Neural crest cell (in vitro differentiated cells): Measurements from ENCODE around the gene AIG1. TPM values are rescaled to one million over a fixed set of nuclear protein-coding genes. Genes with fewer than 3 reads are reported as not detected.
"Not testable (repeated sequence)": the region's sequence is repeated elsewhere in the genome, so short reads cannot be mapped to it uniquely, and the experiment has no call there.

Source experiments
- DNase-seq: peaks from one replicate; pipeline ENCODE4 v3.0.0; 2021; ENCODE audit warnings: low read depth, mixed read lengths, low spot score
- H3K27ac Mint-ChIP-seq: one replicate; pipeline ENCODE4 v1.8.0; 2021; ENCODE audit warnings: mild to moderate bottlenecking, mixed read lengths; ENCODE audit not compliant: unreplicated experiment
- H3K27me3 Mint-ChIP-seq: 2 replicates; pipeline ENCODE4 v1.8.0; 2021; ENCODE audit warnings: low read depth, mild to moderate bottlenecking, mixed read lengths
- H3K36me3 Mint-ChIP-seq: 2 replicates; pipeline ENCODE4 v1.8.0; 2021; ENCODE audit warnings: low read depth, mild to moderate bottlenecking, mixed read lengths
- H3K4me1 Mint-ChIP-seq: 2 replicates; pipeline ENCODE4 v1.8.0; 2021; ENCODE audit warnings: mixed read lengths
- H3K4me3 Mint-ChIP-seq: one replicate; pipeline ENCODE4 v1.8.0; 2021; ENCODE audit warnings: mild to moderate bottlenecking, mixed read lengths
- H3K9me3 Mint-ChIP-seq: 2 replicates; pipeline ENCODE4 v1.8.0; 2021; ENCODE audit warnings: mixed read lengths
- CTCF ChIP-seq: fragments of 200-600 bp; sonication (generic); conservative IDR thresholded peaks from 2 replicates; pipeline ENCODE4 v1.5.0; 2021; ENCODE audit warnings: antibody characterized with exemption, mild to moderate bottlenecking
- total RNA-seq: library from RNA; stranded (reverse); gene quantifications from 2 replicates; pipeline ENCODE4 v1.2.1, GENCODE V29; 2021

Gene AIG1
- total RNA-seq, 1 donor from 2014 or later: 22.9 TPM

GRCh38 chr6:143294265-143294860 lies 233.7 kb downstream of the AIG1 start:
- H3K36me3 Mint-ChIP-seq: peaks cover 5% of the 10 kb centered on the region
- H3K4me1 Mint-ChIP-seq: peaks cover 10% of the 10 kb centered on the region
- H3K9me3 Mint-ChIP-seq: peaks cover 4% of the 10 kb centered on the region
- H3K4me3 Mint-ChIP-seq: no peak overlapping the region
- TF ChIP-seq CTCF: no peak
- no peak for DNase-seq
- peaks cover 4% of the 10 kb centered on the region for H3K27me3 Mint-ChIP-seq
- H3K27ac Mint-ChIP-seq: no peak overlapping the region

- peaks cover 5% of the 10 kb centered on the region for H3K36me3 Mint-ChIP-seq
- H3K4me3 Mint-ChIP-seq: no peak overlapping the region
- no peak for DNase-seq
- no peak overlapping the region for H3K27ac Mint-ChIP-seq
- TF ChIP-seq CTCF: no peak
- peaks cover 4% of the 10 kb centered on the region for H3K27me3 Mint-ChIP-seq
- peaks cover 4% of the 10 kb centered on the region for H3K9me3 Mint-ChIP-seq
- H3K4me1 Mint-ChIP-seq: peaks cover 1% of the 10 kb centered on the region
These were observed 235.2 kb downstream of the AIG1 start for GRCh38 chr6:143295932-143296331.

GRCh38 chr6:143298071-143298470 lies 237.4 kb downstream of the AIG1 start:
- Mint-ChIP-seq H3K4me1 (peaks cover 8% of the 10 kb centered on the region), H3K4me3 (no peak overlapping the region), H3K27ac (no peak overlapping the region), H3K27me3 (no peaks in the 10 kb centered on the region), H3K9me3 (peaks cover 10% of the 10 kb centered on the region), H3K36me3 (peaks cover 11% of the 10 kb centered on the region)
- TF ChIP-seq CTCF: no peak
- DNase-seq: no peak

- Mint-ChIP-seq H3K27me3 (no peaks in the 10 kb centered on the region), H3K27ac (no peak overlapping the region), H3K4me3 (no peak overlapping the region), H3K4me1 (peaks cover 8% of the 10 kb centered on the region), H3K9me3 (peaks cover 10% of the 10 kb centered on the region), H3K36me3 (peaks cover 11% of the 10 kb centered on the region)
- no peak for DNase-seq
- no peak for TF ChIP-seq CTCF
These were observed 238.8 kb downstream of the AIG1 start for GRCh38 chr6:143299253-143300166.

GRCh38 chr6:143301188-143301587 lies 240.5 kb downstream of the AIG1 start:
- H3K4me1 Mint-ChIP-seq: peaks cover 8% of the 10 kb centered on the region
- no peak for TF ChIP-seq CTCF
- peaks cover 10% of the 10 kb centered on the region for H3K9me3 Mint-ChIP-seq
- peaks cover 11% of the 10 kb centered on the region for H3K36me3 Mint-ChIP-seq
- no peak overlapping the region for H3K27ac Mint-ChIP-seq
- no peak for DNase-seq
- H3K4me3 Mint-ChIP-seq: peak overlapping the region; percentile 1
- no peaks in the 10 kb centered on the region for H3K27me3 Mint-ChIP-seq

GRCh38 chr6:143307760-143308159 lies 247.1 kb downstream of the AIG1 start:
- not testable (repeated sequence) for H3K27me3 Mint-ChIP-seq, H3K27ac Mint-ChIP-seq, H3K4me3 Mint-ChIP-seq, DNase-seq, H3K36me3 Mint-ChIP-seq, H3K9me3 Mint-ChIP-seq, H3K4me1 Mint-ChIP-seq
